Measurements from ENCODE around the gene FBXO31. TPM values are rescaled to one million over a fixed set of nuclear protein-coding genes. Genes with fewer than 3 reads are reported as not detected.
A peak's percentile ranks its signal among the peaks of the same experiment; 100 is the strongest.

The FBXO31 gene
- total RNA-seq, 1 donor from 2014 or later, result 50.3 TPM

DNA sequence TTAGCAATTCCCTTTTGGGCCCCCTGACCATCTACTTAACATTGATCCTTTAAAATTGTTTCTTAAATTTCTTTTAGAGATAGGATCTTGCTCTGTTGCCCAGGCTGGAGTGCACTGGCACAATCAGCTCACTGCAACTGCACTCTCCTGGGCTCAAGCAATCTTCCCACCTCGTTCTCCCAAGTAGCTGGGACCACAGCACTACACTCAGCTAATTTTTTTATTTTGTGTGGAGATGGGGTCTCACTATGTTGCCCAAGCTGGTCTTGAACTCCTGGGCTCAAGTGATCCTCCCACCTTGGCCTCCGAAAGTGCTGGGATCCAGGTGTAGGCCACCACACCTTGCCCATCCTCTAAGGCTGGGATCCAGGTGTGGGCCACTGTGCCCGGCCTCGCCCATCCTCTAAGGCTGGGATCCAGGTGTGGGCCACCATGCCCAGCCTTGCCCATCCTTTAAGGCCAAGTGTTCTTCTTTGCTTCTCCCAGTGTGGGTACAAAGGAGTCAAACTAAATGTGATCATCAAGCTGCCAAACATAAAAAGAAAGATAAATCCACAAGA lies 79.5 kb downstream of the FBXO31 start:
- DNase-seq (ENCODE audit: low spot score) (no peak), ATAC-seq (no peak)
- intact Hi-C loops (cut with DNase I), result no loop called here

DNA sequence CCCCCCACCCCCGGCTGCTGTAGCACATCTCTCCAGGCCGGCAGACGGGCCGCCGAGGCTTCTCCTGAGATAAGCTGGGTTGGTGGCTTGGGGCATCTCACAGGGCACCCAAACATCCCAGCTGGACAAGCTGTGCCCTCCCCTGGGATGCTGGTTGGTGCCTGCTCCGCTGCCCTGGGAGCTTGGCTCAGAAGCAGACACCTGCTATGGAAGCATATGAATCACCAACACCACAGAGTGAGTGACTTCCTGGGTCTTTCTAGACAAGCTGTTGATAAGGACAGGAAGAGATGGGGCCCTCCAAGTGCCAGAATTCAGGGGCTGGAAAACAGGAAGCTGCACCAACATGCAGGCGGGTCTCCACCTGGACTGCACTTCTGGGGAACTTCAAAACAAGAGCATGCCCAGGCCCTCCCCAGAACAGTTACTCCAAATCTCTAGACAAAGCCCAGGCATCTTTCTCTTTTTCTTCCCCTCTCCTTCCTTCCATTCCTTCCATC lies 80.1 kb downstream of the FBXO31 start:
- intact Hi-C loops (cut with DNase I), result no loop called here
- no peak for DNase-seq (ENCODE audit: low spot score)

DNA sequence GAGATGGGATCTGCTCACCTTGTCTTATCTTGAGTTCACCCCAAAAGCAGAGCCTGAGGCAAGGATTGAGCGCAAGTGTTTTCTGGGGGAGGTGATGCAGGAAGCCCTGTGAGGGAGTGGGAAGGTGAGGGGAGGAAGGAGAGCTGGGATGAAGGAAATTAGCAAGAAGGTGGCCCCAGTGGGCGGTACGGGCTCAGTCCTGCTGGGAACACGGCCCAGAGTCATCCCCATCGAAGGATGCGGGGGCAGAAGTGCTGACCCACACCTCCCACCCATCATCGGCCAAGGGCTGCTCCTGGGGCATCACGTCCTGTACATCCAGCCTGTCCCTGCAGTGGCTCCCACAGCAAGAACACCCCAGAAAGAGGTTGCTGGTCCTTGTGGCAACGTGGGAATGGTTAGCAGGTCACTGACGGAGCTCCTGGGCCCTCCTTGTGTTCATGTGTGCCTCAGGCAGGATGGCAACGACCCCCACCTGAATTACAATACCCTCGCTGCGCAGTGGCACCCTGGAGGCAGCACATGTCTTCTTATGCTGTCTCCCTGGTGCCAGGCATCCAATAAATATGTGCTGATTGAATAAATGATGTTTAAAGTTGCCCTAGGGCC lies 84.6 kb downstream of the FBXO31 start:
- no peak for ATAC-seq
- intact Hi-C loops (cut with DNase I), result no loop called here
- DNase-seq (ENCODE audit: low spot score), result no peak

More for the DNA sequence above, 80.1 kb downstream of the FBXO31 start:
- ATAC-seq, result no peak

DNA sequence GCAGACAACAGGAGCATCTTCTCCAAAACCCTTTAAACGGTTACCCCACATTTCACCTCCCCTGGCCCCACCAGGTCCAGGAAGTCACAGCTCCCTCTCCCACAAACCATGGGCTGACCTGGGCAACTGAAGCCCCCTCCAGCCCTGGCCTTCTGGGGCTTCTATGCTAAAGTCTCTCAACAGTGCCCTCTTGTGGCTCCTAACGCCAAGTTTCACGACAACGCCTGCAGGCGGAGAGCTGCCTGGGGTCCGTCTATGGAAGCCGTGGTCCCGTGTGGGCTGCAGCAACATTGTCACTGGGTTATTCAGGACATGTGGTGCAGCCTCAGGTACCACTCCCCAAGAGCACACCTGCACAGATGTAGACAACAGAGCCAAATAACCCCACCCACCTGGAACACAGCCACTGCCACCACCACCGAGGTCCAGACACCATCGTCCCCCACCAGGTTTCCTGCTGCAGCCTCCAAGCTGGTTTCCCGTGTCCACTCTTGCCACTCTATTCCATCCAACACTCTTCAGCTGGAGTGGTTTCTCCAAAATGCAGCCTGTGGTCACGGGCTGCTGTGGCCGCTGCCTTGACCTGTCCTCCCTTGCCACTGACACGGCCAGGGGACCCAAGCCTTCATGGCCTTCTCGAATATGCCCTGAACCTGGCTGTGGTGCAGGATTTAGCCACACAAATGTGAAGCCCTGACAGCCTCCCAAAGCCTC lies 85.5 kb downstream of the FBXO31 start:
- DNase-seq (ENCODE audit: low spot score) (no peak), ATAC-seq (peak; percentile 73)
- intact Hi-C loops (cut with DNase I), result no loop called here

DNA sequence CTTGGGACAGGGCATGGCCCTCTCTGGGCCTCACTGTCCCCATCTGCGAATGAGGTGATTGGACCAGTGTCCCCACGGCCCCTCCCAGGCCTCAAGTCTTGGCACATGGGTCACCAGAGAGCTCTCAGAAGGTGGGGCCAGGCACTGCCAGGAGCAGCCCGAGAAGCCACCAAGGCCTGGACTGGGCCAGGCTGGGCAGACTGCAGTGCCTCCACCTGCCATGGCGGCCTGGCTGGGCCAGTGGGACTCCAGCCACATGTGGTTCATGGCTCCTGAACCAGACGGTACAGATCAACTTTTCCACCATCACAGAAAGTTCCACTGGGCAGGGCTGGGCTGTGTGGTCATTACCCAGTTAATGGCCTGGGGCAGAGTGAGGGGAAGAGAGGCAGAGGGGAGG lies 86.2 kb downstream of the FBXO31 start:
- intact Hi-C loops (cut with DNase I), result no loop called here
- ATAC-seq (no peak), DNase-seq (ENCODE audit: low spot score) (no peak)

DNA sequence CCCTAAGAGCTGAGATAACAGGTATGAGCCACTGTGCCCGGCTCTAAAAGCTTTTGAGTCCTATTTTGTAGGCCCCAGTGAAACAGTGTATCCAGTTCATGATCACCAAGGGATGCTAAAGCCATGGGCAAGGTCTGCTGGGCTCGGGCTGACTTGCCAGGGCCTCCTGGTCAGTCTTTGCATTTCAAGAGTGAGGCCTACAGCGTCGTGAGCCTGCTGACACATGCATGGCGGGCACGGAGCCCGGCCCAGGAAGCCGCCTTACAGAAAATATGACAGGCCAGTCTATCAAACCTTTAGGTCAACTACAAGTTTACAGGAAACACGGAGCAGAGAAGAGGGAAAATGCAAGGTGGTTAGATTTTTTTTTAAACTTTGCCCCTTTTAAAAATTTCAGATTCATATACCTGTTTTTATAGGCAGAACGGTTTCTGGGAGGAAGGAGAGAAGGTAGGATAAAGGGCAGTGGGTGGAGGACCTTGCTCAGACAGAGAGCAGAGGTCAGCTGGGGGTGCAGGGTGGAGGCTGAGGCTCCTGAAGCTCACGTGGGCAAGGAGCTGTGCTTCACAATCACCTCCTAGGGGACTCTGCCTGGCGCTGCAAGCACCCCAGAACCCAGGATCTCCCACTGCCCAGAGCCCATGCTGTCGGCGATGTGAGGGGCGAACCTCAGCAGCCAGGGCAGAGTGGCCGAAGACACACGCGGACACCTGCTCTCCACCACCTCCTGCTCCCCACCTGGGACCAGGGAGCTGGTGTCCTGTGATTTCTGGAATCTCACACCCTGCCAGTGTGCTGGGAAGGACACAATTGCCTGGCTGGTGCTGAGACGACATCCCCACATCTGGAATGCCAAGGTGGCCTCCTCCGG lies 87.7 kb downstream of the FBXO31 start:
- intact Hi-C loops (cut with DNase I), result no loop called here
- no peak for DNase-seq (ENCODE audit: low spot score)
- no peak for ATAC-seq

DNA sequence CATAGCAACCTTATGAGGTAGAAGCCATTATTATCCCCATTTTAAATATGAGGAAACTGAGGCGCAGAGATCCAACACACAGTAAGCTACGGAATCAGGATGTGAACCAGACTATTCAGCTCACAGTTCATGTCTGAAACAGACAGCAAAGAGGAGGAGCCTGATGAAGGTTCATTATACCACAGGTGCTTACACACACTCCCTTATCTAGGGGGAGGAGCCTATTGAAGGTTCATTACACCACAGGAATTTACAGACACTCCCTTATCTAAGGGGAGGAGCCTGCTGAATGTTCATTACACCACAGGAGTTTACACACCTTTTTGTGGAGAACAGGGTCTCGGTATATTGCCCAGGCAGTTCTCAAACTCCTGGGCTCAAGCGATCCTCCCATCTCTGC lies 88.3 kb downstream of the FBXO31 start:
- intact Hi-C loops (cut with DNase I), result no loop called here
- ATAC-seq (no peak), DNase-seq (ENCODE audit: low spot score) (no peak)

DNA sequence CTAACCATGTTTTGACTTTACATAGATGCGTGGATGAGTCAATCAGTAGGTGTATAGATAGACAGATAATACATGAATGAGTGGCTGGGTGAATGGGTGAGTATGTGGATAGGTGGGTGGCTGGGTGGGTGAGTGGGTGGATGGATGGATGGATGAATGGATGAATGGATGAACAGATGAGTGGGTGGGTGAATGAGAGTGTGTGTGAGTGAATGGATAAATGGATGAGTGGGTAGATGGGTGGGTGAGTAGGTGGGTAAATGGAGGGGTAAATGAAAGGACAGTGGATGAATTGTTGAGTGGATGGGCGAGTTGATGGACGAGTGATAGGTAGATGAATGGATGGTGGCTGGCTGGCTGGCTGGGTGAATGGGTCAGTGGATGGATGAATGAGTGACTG lies 89.6 kb downstream of the FBXO31 start:
- intact Hi-C loops (cut with DNase I), result no loop called here
- ATAC-seq (no peak), DNase-seq (ENCODE audit: low spot score) (no peak)

DNA sequence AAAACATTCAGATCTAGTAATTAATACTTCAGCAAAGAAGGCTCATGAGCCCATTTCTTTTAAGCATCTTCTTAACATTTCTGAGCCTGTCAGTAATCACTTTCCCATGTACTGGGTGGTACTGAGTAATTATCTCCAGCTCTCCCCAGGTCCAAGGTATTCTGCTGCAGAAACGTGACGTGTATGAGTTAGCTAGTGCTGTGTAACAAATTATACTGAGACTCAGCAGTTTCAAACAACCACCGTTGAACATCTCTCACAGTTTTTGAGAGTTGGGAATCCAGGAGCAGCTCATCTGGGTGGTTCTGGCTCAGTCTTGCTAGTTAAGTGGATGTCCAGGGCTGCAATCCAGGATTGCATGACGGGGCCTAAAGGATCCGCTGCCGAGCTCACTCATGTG lies 91.6 kb downstream of the FBXO31 start:
- intact Hi-C loops (cut with DNase I), result no loop called here
- no peak for ATAC-seq
- DNase-seq (ENCODE audit: low spot score), result no peak

DNA sequence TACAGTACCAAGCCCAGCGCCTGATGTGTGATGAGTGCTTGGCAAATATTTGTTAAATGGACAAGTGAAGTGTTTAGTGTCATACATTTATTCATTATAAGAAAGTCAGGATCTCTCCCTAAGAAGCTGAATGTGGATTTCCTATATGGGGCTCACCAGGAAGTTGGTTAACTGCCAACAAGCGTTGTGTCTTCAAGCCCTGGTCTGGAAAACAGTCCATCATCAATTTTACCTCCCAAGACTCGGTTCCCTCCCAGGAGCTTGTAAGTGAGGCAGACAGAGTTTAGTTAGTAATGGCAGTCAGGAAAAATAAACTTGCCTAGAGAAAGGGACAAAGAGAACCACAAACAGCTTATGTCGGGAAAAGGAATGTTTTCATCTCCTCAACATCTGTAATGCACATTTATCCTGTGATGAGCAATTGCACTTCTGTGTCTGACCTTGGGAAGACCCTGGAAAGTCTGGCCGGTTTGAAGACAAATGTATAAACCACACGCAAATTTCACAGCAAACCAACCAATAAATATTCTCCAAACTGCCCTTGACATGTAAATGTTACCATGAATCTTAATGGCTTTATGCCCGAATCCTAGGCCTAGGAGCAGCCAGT lies 94.7 kb downstream of the FBXO31 start:
- no peak for DNase-seq (ENCODE audit: low spot score)
- intact Hi-C loops (cut with DNase I), result no loop called here
- ATAC-seq, result no peak

DNA sequence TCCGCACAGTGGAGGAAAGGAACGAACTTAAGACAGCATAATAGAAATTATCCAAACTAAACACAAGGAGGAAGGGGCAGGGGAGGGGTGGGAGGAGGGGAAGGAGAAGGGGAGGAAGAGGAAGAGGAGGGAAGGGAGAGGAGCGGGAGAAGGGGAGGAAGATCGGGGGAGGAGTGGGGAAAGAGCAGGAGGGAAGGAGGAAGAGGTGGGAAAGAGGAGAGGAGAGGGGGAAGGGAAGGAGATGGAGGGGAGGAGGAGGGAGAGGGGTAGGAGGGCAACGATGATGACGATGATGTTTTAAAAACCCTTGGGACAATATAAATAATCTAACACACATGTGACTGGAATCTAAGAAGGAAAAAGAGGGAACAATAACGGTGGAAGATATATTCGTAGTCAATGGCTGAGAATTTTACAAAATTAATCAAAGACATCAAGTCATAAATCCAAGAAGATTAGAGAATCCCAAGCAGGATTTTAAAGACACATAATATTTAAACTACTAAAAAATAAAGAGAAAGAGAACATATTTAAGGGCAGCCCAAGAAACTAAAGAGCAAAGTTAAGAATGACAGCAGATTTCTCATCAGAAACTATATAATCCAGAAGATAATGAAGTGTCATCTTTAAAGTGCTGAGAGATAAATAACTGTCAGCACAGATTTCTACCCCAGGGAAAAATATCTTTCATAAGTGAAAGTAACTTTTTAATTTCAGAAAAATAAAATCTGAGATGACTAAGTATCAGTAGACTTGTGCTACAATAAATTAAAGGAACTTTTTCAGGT lies 96.5 kb downstream of the FBXO31 start:
- intact Hi-C loops (cut with DNase I), result no loop called here
- no peak for ATAC-seq
- DNase-seq (ENCODE audit: low spot score), result no peak

DNA sequence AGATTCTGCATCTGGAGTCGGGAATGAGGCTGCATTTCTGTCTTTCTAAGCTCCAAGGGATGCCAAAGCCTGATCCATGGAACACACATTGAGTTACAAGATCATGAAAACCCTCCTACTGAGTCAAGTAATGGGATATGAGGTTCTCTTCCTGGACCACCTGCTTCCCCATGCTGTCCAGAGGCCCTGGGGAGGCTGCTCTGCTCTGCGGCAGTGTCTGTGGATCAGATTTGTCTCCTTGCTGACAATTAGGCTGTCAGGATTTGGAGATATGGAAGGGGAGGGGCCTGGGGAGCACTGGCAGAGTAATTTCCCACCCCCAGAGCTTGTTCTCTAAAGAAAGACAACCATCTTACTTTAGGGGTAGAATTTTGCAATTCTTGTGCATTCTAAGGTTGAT lies 99.4 kb downstream of the FBXO31 start:
- ATAC-seq (no peak), DNase-seq (ENCODE audit: low spot score) (no peak)
- intact Hi-C loops (cut with DNase I), result no loop called here

DNA sequence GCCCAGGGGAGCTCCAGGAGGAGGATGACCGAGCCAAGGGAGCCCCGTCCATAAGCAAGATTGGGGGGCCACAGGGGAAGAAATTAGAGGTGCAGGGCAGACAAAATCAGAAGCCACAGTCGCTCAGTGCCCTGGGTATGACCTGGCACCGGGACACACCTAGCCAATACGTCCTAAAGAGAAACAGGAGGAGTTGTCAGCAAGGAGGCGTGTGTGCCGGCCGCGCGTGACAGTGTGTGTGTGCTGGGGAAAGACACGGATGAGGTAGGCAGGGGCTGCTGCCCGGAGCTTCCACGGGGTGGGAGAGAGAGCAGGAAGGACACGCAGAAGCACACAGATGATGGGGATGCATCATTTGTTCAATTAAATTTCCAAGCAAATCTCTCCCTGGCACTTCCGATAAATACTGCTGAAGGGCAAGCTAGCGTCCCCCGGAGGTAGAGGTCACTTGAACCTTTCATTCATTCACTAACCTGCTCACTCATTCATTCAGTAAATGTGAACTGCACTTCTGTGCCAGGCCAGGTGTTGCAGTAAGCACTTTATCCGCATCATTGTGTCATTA lies 104.4 kb downstream of the FBXO31 start:
- intact Hi-C loops (cut with DNase I), result loop anchor here (5.0 kb wide), 1 partner anchor 717 kb away; no protein-coding TSS in a partner anchor
- ATAC-seq (no peak), DNase-seq (ENCODE audit: low spot score) (no peak)

DNA sequence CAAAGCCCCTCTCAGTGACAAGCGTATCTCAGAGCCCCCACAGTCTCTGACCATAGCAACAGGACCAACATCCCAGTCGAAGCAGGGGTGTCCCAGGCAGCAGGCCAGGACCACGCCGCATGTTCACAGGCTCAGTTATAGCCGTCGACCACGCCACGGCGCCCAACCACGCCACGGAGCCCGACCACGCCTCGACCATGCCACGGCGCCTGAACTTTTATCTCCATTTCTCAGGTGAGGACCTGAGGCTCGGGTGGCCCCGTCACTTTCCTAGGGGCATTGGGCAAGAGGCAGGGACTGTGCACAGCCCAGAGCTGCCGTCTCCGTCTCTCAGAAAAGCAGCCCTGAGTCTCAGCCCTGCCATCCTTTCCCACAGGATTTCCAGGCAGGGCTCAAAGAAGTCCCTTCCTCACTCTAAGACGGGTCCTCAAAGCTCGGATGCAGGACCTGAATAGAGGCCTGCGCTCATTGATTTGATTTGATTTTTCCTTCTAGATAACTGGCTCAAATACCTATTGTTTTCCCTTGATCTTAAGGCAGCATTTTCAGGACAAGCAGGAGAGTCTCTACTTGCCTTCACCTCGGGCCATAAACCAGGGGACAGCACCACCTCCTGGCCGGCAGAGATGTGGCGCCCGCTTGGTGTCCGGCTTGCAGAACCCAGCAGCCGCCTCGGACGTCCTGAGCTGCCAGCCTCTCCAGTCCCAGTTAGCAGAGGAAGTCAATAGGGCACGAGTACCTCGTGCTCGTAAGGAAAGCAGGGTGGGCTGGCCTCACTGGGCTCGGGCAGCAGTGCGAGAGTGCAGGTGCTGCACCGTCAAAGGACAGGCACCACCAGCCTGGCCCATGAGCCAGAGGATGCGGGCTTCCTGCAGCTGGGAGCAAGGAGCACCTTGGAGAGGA lies 105.1 kb downstream of the FBXO31 start:
- intact Hi-C loops (cut with DNase I), result loop anchor here (5.0 kb wide), 1 partner anchor 716 kb away; no protein-coding TSS in a partner anchor
- peak; percentile 89 for DNase-seq (ENCODE audit: low spot score)
- peak; percentile 96 for ATAC-seq
